Mesenchymal stem cell (in vitro differentiated cells and primary cell): ENCODE measurements around the gene TECR.

Source experiments
- DNase-seq: peaks from one replicate; pipeline ENCODE4 v3.0.0-alpha.2; 2013
- H2AFZ ChIP-seq: one replicate; pipeline ENCODE4 v1.6.1; 2013; ENCODE audit warnings: low read depth, mild to moderate bottlenecking, control low read depth, inconsistent platforms, low read length, moderate library complexity
- H2AK5ac ChIP-seq: 2 replicates; pipeline ENCODE4 v1.6.1; 2013; ENCODE audit warnings: low read length, moderate library complexity, mild to moderate bottlenecking, inconsistent platforms; ENCODE audit not compliant: severe bottlenecking
- H2BK120ac ChIP-seq: one replicate; pipeline ENCODE4 v1.6.1; 2013; ENCODE audit warnings: low read depth, mild to moderate bottlenecking, inconsistent platforms, low read length, moderate library complexity
- H2BK12ac ChIP-seq, 2 experiments: one replicate each; pipeline ENCODE4 v1.6.1; 2013; ENCODE audit warnings: inconsistent platforms in 2 of 2, low read length in 2 of 2, mild to moderate bottlenecking in 2 of 2, moderate library complexity in 2 of 2, control low read depth in 1 of 2
- H2BK15ac ChIP-seq: one replicate; pipeline ENCODE4 v1.6.1; 2013; ENCODE audit warnings: mild to moderate bottlenecking, low read depth, inconsistent platforms; ENCODE audit not compliant: poor library complexity, severe bottlenecking
- H2BK5ac ChIP-seq: 2 replicates; pipeline ENCODE4 v1.6.1; 2013; ENCODE audit warnings: low read depth, mild to moderate bottlenecking, low read length, control low read depth, inconsistent platforms; ENCODE audit not compliant: poor library complexity, severe bottlenecking
- H3K14ac ChIP-seq, 2 experiments: one replicate each; pipeline ENCODE4 v1.6.1; 2013; ENCODE audit warnings: inconsistent platforms in 2 of 2, low read length in 2 of 2, control low read depth in 1 of 2, mild to moderate bottlenecking in 1 of 2, moderate library complexity in 1 of 2
- H3K18ac ChIP-seq, 2 experiments: one replicate each; pipeline ENCODE4 v1.6.1; 2013; ENCODE audit warnings: inconsistent platforms in 2 of 2, low read length in 2 of 2, control low read depth in 1 of 2, low read depth in 1 of 2, mild to moderate bottlenecking in 1 of 2
- H3K23ac ChIP-seq, 2 experiments: one replicate each; pipeline ENCODE4 v1.6.1; 2013; ENCODE audit warnings: inconsistent platforms in 2 of 2, low read length in 2 of 2, mild to moderate bottlenecking in 2 of 2, moderate library complexity in 2 of 2, control low read depth in 1 of 2
- H3K27ac ChIP-seq: 2 replicates; pipeline ENCODE4 v1.5.1; 2013; ENCODE audit warnings: mild to moderate bottlenecking, moderate library complexity, low read length, control low read depth, inconsistent platforms; ENCODE audit not compliant: poor library complexity, severe bottlenecking
- H3K27me3 ChIP-seq, 2 experiments: 2 replicates each; pipeline versions ENCODE4 v1.6.1 to v1.7.0; 2013; ENCODE audit warnings: low read length in 2 of 2, mild to moderate bottlenecking in 2 of 2, moderate library complexity in 2 of 2, control low read depth in 1 of 2, inconsistent platforms in 1 of 2; ENCODE audit not compliant: control insufficient read depth in 1 of 2, insufficient read depth in 1 of 2
- H3K36me3 ChIP-seq, 2 experiments: 2 replicates each; pipeline versions ENCODE4 v1.6.1 to v1.7.0; 2013; ENCODE audit warnings: low read length in 2 of 2, control low read depth in 1 of 2, inconsistent platforms in 1 of 2, low read depth in 1 of 2, mild to moderate bottlenecking in 1 of 2; ENCODE audit not compliant: insufficient read depth in 2 of 2, control insufficient read depth in 1 of 2
- H3K4ac ChIP-seq, 2 experiments: one replicate each; pipeline ENCODE4 v1.6.1; 2013; ENCODE audit warnings: inconsistent platforms in 2 of 2, low read length in 2 of 2, mild to moderate bottlenecking in 2 of 2, moderate library complexity in 2 of 2, control low read depth in 1 of 2, low read depth in 1 of 2
- H3K4me1 ChIP-seq: 2 replicates; pipeline ENCODE4 v1.6.1; 2013; ENCODE audit warnings: low read depth, low read length, control low read depth; ENCODE audit not compliant: control insufficient read depth, insufficient read depth
- H3K4me2 ChIP-seq: 2 replicates; pipeline ENCODE4 v1.6.1; 2013; ENCODE audit warnings: low read length, mild to moderate bottlenecking, inconsistent platforms; ENCODE audit not compliant: poor library complexity, severe bottlenecking
- H3K4me3 ChIP-seq, 2 experiments: 2 replicates each; pipeline versions ENCODE4 v1.5.1 to v1.7.0; 2013; ENCODE audit warnings: low read length in 2 of 2, mild to moderate bottlenecking in 2 of 2, control low read depth in 1 of 2, low read depth in 1 of 2; ENCODE audit not compliant: insufficient read depth in 1 of 2
- H3K79me1 ChIP-seq: replicated peaks from 2 replicates; pipeline ENCODE4 v1.6.1; 2013; ENCODE audit warnings: mild to moderate bottlenecking, control low read depth, low read length, inconsistent platforms; ENCODE audit not compliant: poor library complexity, severe bottlenecking
- H3K9ac ChIP-seq: 2 replicates; pipeline ENCODE4 v1.7.0; 2013; ENCODE audit warnings: mild to moderate bottlenecking, low read length, moderate library complexity
- H3K9me3 ChIP-seq: 2 replicates; pipeline ENCODE4 v1.7.0; 2013; ENCODE audit warnings: mild to moderate bottlenecking, low read length; ENCODE audit not compliant: control insufficient read depth
- H4K8ac ChIP-seq: one replicate; pipeline ENCODE4 v1.6.1; 2013; ENCODE audit warnings: inconsistent platforms, mild to moderate bottlenecking, low read length, moderate library complexity
- H4K91ac ChIP-seq: one replicate; pipeline ENCODE4 v1.6.1; 2013; ENCODE audit warnings: mild to moderate bottlenecking, low read length, inconsistent platforms
- WGBS: methylation state at CpG from one replicate; pipeline ENCODE4 v1.1.7; 2013; ENCODE audit warnings: mixed read lengths; 5-methylcytosine and 5-hydroxymethylcytosine counted together

The TECR gene

GRCh38 chr19:14525729-14526128 is 3.7 kb upstream of the TECR start:
- Histone ChIP-seq H4K91ac (no peak overlapping the region), H3K23ac (no peak overlapping the region), H3K9me3 (no peaks in the 10 kb centered on the region), H3K4me2 (no peak overlapping the region), H2BK5ac (no peak overlapping the region), H3K9ac (no peak overlapping the region), H3K4me3 (no peak overlapping the region), H2AFZ (no peak overlapping the region), H3K4me1 (peaks cover 11% of the 10 kb centered on the region), H3K14ac (no peak overlapping the region), H2BK120ac (no peak overlapping the region), H3K36me3 (no peaks in the 10 kb centered on the region), H3K27ac (no peak overlapping the region), H4K8ac (no peak overlapping the region), H3K79me1 (peaks cover 5% of the 10 kb centered on the region), H3K27me3 (no peaks in the 10 kb centered on the region), H2BK12ac (no peak overlapping the region), H2BK15ac (no peak overlapping the region), H3K4ac (no peak overlapping the region), H3K18ac (no peak overlapping the region), H2AK5ac (no peak overlapping the region)
- WGBS: 54% methylated on average over 5 of the region's 6 CpGs
- DNase-seq: no peak

DNA sequence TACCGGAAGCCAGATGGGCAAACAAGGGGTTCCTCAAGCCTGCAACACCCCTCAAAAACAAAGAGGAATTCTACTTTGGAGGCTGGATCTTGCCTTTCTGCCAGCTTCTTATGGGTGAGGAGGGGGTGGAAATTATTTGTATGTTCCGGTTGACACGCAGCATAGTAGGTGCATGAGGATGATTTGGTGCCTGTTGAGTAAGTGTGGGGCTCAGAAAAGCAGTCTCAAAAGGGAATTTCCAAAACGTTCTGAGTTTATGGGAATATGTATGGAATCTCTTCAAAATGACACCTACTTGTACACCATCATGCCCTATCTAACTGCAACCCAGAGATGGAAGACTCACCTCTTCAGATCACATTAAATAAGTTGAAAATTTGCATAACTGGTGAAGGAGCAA is 3.0 kb upstream of the TECR start:
- Histone ChIP-seq H3K27ac (no peak overlapping the region), H3K9me3 (no peaks in the 10 kb centered on the region), H2AK5ac (no peak overlapping the region), H3K4me1 (peaks cover 13% of the 10 kb centered on the region), H4K91ac (no peak overlapping the region), H3K23ac (no peak overlapping the region), H3K14ac (no peak overlapping the region), H2BK120ac (no peak overlapping the region), H2BK5ac (no peak overlapping the region), H2AFZ (no peak overlapping the region), H3K18ac (no peak overlapping the region), H3K4me2 (no peak overlapping the region), H3K27me3 (no peaks in the 10 kb centered on the region), H2BK15ac (no peak overlapping the region), H4K8ac (no peak overlapping the region), H3K9ac (no peak overlapping the region), H2BK12ac (no peak overlapping the region), H3K36me3 (no peaks in the 10 kb centered on the region), H3K79me1 (peaks cover 9% of the 10 kb centered on the region), H3K4ac (no peak overlapping the region), H3K4me3 (no peak overlapping the region)
- 97% methylated on average over 3 of the region's 4 CpGs for WGBS
- no peak for DNase-seq

GRCh38 chr19:14528419-14529253 is 758 bp upstream of the TECR start:
- Histone ChIP-seq H3K14ac (no peak overlapping the region), H3K4ac (peak overlapping the region in 1 of 2 experiments; percentile 88), H2BK12ac (peak overlapping the region; percentile 23 to 73), H3K4me3 (peak overlapping the region; percentile 68 to 84), H3K27me3 (no peaks in the 10 kb centered on the region), H3K79me1 (peaks cover 12% of the 10 kb centered on the region), H3K23ac (peak overlapping the region in 1 of 2 experiments; percentile 60), H2BK5ac (no peak overlapping the region), H4K8ac (peak overlapping the region; percentile 85), H2BK120ac (no peak overlapping the region), H3K9me3 (no peaks in the 10 kb centered on the region), H3K4me2 (peak overlapping the region; percentile 94), H3K18ac (peak overlapping the region; percentile 54 to 72), H3K9ac (peak overlapping the region; percentile 89), H2BK15ac (peak overlapping the region; percentile 83), H2AK5ac (no peak overlapping the region), H3K36me3 (no peaks in the 10 kb centered on the region), H2AFZ (peak overlapping the region; percentile 86), H3K4me1 (peaks cover 18% of the 10 kb centered on the region), H4K91ac (no peak overlapping the region), H3K27ac (no peak overlapping the region)
- WGBS: 54% methylated on average over 39 of the region's 39 CpGs
- no peak for DNase-seq

- Histone ChIP-seq H3K4me2 (peak overlapping the region; percentile 98), H3K27ac (peak overlapping the region; percentile 93), H2BK15ac (no peak overlapping the region), H2BK5ac (no peak overlapping the region), H4K91ac (peak overlapping the region; percentile 61), H3K4me1 (peaks cover 18% of the 10 kb centered on the region), H3K4me3 (peak overlapping the region; percentile 84 to 96), H4K8ac (peak overlapping the region; percentile 95), H2BK120ac (peak overlapping the region; percentile 19), H3K79me1 (peaks cover 20% of the 10 kb centered on the region), H3K9me3 (no peaks in the 10 kb centered on the region), H3K36me3 (peaks cover 0 to 4% of the 10 kb centered on the region in 2 experiments), H2AFZ (peak overlapping the region; percentile 55), H3K23ac (peak overlapping the region in 1 of 2 experiments; percentile 66), H2AK5ac (no peak overlapping the region), H3K27me3 (no peaks in the 10 kb centered on the region), H3K14ac (peak overlapping the region; percentile 57 to 95), H3K4ac (peak overlapping the region in 1 of 2 experiments; percentile 87), H3K18ac (peak overlapping the region; percentile 80 to 88), H2BK12ac (no peak overlapping the region), H3K9ac (peak overlapping the region; percentile 92)
- DNase-seq: no peak
- 1% methylated on average over 18 of the region's 18 CpGs for WGBS
Observed at GRCh38 chr19:14530005-14530348, 583 bp downstream of the TECR start.
